GM12892 (cell line): ENCODE results near the gene GULP1.

Experiments
- POLR2A ChIP-seq: IDR thresholded peaks from 2 replicates; pipeline ENCODE4 v1.6.1; 2011; ENCODE audit warnings: low read depth, low read length, control low read depth
- POLR2AphosphoS5 ChIP-seq: IDR thresholded peaks from 2 replicates; pipeline ENCODE4 v1.6.1; 2011; ENCODE audit warnings: low read depth, low read length, control low read depth
- TAF1 ChIP-seq: IDR thresholded peaks from 2 replicates; pipeline ENCODE4 v1.6.1; 2011; ENCODE audit warnings: low read depth, mild to moderate bottlenecking, control low read depth, low read length, borderline replicate concordance

DNA sequence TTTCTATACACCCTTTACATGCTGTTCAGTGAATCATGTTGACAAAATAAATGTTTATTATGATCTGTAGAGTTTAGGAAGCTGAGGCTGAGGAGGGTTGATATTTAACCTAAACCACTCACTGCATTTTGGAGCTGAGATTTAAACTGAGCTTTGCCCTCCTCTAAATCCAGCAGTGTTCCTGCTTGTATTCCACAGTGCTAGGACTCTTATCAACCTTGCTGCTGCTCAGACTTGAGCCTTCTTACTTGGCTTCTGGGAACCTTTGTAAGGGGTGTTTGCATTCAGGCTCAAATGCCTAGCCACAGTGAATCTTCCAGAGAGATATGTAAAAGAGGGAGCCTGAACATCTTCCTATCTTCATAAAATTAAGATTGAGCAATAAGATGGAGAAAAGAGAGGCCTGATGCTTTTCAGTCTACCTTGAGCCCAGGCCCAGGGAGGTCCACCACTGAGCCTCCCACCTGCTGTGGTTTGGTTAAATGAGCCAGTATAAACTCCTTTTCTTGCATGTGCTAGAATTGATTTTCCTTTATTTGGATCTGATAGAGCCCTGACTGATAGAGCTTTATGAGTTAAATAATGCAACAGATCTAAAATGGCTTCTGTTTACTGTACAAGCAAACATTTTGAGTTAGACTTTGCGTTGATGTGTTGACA, 149.7 kb downstream of the GULP1 start:
- TF ChIP-seq TAF1 (no peak), POLR2AphosphoS5 (no peak), POLR2A (no peak)
